ENCODE results near the gene CACUL1.
"Not testable (repeated sequence)": the region's sequence is repeated elsewhere in the genome, so short reads cannot be mapped to it uniquely, and the experiment has no call there.

The CACUL1 gene

GRCh38 chr10:118662228-118663035 lies 92.3 kb downstream of the CACUL1 start:
- TF ChIP-seq, protein P1, sequence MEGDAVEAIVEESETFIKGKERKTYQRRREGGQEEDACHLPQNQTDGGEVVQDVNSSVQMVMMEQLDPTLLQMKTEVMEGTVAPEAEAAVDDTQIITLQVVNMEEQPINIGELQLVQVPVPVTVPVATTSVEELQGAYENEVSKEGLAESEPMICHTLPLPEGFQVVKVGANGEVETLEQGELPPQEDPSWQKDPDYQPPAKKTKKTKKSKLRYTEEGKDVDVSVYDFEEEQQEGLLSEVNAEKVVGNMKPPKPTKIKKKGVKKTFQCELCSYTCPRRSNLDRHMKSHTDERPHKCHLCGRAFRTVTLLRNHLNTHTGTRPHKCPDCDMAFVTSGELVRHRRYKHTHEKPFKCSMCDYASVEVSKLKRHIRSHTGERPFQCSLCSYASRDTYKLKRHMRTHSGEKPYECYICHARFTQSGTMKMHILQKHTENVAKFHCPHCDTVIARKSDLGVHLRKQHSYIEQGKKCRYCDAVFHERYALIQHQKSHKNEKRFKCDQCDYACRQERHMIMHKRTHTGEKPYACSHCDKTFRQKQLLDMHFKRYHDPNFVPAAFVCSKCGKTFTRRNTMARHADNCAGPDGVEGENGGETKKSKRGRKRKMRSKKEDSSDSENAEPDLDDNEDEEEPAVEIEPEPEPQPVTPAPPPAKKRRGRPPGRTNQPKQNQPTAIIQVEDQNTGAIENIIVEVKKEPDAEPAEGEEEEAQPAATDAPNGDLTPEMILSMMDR (IDR thresholded peaks at IDR 0.05; ENCODE audit: control insufficient read depth, insufficient read depth, low read depth, low read length, missing control alignments), result no peak
- DNase-seq (ENCODE audit: low read depth), result no peak
- no peak overlapping the region for H3K4me3 ChIP-seq (ENCODE audit: control insufficient read depth, low read depth, low read length)

DNA sequence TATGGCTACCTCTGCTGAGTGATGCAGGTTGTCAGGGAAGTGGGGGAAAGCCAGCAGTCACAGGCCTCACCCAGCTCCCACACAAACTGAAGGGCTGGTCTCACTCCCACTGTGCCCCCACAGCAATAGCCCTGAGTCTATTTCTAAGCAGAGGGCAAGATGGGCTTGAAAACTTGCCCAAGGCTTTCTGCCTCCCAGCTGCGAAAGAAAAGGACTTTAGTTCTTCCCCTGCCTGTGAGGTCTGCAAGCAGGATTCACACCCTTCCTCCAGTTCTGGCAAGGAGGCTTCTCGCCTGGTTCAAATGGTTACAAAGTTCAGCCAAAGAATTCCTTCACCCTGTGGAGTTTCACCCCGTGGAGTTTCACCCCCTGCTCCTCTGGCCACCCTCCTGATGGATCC lies 96.0 kb downstream of the CACUL1 start:
- TF ChIP-seq, protein P1 (IDR thresholded peaks at IDR 0.05; ENCODE audit: control insufficient read depth, insufficient read depth, low read depth, low read length, missing control alignments), result no peak
- DNase-seq (ENCODE audit: low read depth), result no peak
- H3K4me3 ChIP-seq (ENCODE audit: control insufficient read depth, low read depth, low read length), result no peak overlapping the region

DNA sequence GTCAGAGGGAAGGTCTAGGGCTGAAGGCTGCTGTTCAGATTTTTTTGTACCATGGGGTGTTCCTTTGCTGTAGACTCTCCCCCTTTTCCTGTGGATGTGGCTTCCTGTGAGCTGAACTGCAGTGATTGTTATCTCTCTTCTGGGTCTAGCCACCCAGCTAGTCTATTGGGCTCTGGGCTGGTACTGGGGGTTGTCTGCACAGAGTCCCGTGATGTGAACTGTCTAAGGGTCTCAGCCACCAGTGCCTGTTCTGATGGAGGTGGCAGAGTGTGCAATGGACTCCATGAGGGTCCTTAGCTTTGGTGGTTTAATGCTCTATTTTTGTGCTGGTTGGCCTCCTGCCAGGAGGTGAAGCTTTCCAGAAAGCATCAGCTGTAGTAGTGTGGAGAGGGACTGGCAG lies 96.6 kb downstream of the CACUL1 start:
- H3K4me3 ChIP-seq (ENCODE audit: control insufficient read depth, low read depth, low read length); DNase-seq (ENCODE audit: low read depth): not testable (repeated sequence)

DNA sequence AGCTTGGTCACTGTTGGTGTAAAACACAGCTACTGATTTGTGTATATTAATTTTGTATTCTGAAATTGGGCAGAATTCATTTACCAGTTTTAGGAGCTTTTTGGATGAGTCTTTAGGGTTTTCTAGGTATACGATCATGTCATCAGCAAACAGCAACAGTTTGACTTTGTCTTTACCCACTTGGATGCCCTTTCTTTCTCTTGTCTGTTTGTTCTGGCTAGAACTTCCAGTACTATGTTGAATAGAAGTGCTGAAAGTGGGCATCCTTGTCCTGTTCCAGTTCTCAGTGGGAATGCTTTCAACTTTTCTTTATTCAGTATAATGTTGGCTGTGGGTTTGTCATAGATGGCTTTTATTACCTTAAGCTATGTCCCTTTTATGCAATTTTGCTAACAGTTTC lies 109.5 kb downstream of the CACUL1 start:
- DNase-seq (ENCODE audit: low read depth); H3K4me3 ChIP-seq (ENCODE audit: control insufficient read depth, low read depth, low read length): not testable (repeated sequence)

GRCh38 chr10:118642228-118642627 lies 112.5 kb downstream of the CACUL1 start:
- no peak for DNase-seq (ENCODE audit: low read depth)
- TF ChIP-seq, protein P1 (IDR thresholded peaks at IDR 0.05; ENCODE audit: control insufficient read depth, insufficient read depth, low read depth, low read length, missing control alignments), result no peak
- H3K4me3 ChIP-seq (ENCODE audit: control insufficient read depth, low read depth, low read length), result no peak overlapping the region

DNA sequence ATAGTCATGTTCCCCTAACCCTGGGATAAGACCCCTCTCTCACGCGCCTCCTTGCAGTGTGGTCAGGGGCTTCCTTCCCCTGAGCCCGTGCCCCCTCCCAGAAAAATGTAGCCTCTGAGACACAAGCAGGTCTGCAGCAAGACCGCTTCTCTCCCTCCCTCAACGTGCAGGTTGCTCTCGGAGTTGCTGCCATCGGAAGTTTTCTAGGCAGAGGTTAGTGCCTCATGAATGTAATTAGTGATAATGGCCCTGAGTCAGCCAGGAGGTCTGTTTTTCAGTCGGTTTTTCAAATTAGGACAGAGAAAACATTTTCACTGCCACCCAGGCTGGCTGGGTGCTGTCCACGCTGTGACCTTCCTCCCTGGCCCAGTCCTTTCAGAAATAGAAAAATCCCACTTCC lies 116.1 kb downstream of the CACUL1 start:
- TF ChIP-seq, protein P1 (IDR thresholded peaks at IDR 0.05; ENCODE audit: control insufficient read depth, insufficient read depth, low read depth, low read length, missing control alignments), result no peak
- DNase-seq (ENCODE audit: low read depth), result no peak
- no peak overlapping the region for H3K4me3 ChIP-seq (ENCODE audit: control insufficient read depth, low read depth, low read length)

DNA sequence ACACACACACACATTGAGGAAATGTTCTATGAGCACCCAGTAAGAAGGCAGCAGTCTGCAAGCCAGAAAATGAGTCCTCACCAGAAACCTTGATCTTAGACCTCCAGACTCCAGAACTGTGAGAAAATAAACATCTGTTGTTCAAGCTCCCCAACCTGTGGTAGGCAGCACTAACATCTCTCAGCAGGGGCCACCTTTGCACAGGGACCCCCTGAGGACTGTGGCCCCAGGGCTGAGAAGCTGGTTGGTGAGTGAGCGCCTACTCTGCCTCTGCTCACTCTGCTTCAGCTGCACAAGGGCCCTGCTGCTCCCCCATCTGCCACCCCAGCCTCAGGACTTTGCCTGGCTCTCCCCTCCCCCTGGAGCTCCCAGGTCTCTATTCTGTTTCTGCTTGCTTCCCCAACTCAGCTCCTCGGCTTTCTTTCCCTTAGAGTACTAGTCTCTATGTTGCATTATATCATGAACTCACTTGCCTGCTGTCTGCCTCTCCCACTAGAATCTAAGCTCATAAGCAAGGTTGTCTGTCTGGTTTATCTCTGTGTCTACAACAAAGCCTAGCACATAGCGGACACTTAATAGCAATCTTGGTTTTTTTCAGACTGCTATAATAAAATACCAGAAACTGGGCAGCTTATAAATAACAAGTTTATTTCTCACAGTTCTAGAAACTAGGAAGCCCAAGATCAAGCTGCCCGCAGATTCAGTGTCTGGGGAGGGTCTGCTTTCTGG lies 118.9 kb downstream of the CACUL1 start:
- TF ChIP-seq, protein P1 (IDR thresholded peaks at IDR 0.05; ENCODE audit: control insufficient read depth, insufficient read depth, low read depth, low read length, missing control alignments), result no peak
- no peak overlapping the region for H3K4me3 ChIP-seq (ENCODE audit: control insufficient read depth, low read depth, low read length)
- no peak for DNase-seq (ENCODE audit: low read depth)
